Endothelial cell of umbilical vein (primary cell): ENCODE results near the gene LDLRAD3.

Source experiments
- CTCF ChIP-seq, 2 donors: IDR thresholded peaks; 1 replicate in 1 of 2; 2 replicates in 1 of 2; pipeline ENCODE4 v1.5.1; 2011; ENCODE audit warnings: low read length in 2 of 2, mild to moderate bottlenecking in 2 of 2, moderate library complexity in 2 of 2, control low read depth in 1 of 2, inconsistent platforms in 1 of 2, low read depth in 1 of 2; ENCODE audit not compliant: insufficient read depth in 1 of 2; ENCODE audit errors: extremely low read depth in 1 of 2
- EZH2 ChIP-seq: IDR thresholded peaks from 2 replicates; pipeline ENCODE4 v1.6.1; 2012; ENCODE audit warnings: borderline replicate concordance, low read depth, mild to moderate bottlenecking, moderate library complexity, low read length, inconsistent platforms; ENCODE audit not compliant: severe bottlenecking
- FOS ChIP-seq: IDR thresholded peaks from 2 replicates; pipeline ENCODE4 v1.6.1; 2011; ENCODE audit warnings: mild to moderate bottlenecking, low read length, moderate library complexity, borderline replicate concordance; ENCODE audit not compliant: insufficient read depth

- TF ChIP-seq EZH2, result no peak
- no peak for TF ChIP-seq FOS
- TF ChIP-seq CTCF (IDR thresholded peaks at IDR 0.05; ENCODE audit: extremely low read depth in 1 of 2, insufficient read depth in 1 of 2, low read depth in 1 of 2, low read length in 2 of 2), result no peak
Observed at GRCh38 chr11:36110668-36111410, 167.0 kb downstream of the LDLRAD3 start.
